SU-DHL-6 (cell line): Measurements from ENCODE around the gene TTC38.

Experiments used
- H2AFZ ChIP-seq: fragments of 200-600 bp; sonication (generic); 2 replicates; pipeline ENCODE4 v1.6.1; 2014; ENCODE audit warnings: low read depth, mild to moderate bottlenecking, moderate library complexity, mixed read lengths, antibody characterized with exemption, low read length; ENCODE audit not compliant: severe bottlenecking
- H3F3A ChIP-seq: fragments of 200-600 bp; shearing (Covaris generic); 2 replicates; pipeline ENCODE4 v1.6.0; 2016; ENCODE audit warnings: antibody characterized with exemption, mild to moderate bottlenecking; ENCODE audit not compliant: insufficient read depth
- H3K27ac ChIP-seq: fragments of 200-600 bp; sonication (generic); 2 replicates; pipeline ENCODE4 v1.5.1; 2016; ENCODE audit warnings: low read depth, mild to moderate bottlenecking, low read length, moderate library complexity, mixed read lengths
- H3K27me3 ChIP-seq: fragments of 200-600 bp; sonication (generic), shearing (Covaris generic); 2 replicates; pipeline ENCODE4 v1.6.0; 2014; ENCODE audit warnings: mild to moderate bottlenecking, low read length
- H3K36me3 ChIP-seq: fragments of 200-600 bp; sonication (generic); 2 replicates; pipeline ENCODE4 v1.6.1; 2014; ENCODE audit warnings: mild to moderate bottlenecking, low read length, mixed read lengths
- H3K4me2 ChIP-seq: fragments of 300-600, 200-600 bp; shearing (Covaris generic), sonication (generic); 2 replicates; pipeline ENCODE4 v1.6.0; 2014; ENCODE audit warnings: low read length, low read depth, mild to moderate bottlenecking; ENCODE audit not compliant: poor library complexity, severe bottlenecking
- H3K4me3 ChIP-seq: fragments of 200-600 bp; sonication (generic); 2 replicates; pipeline ENCODE4 v1.5.1; 2014; ENCODE audit warnings: antibody characterized with exemption, low read length, mild to moderate bottlenecking, mixed read lengths; ENCODE audit not compliant: insufficient read depth, poor library complexity, severe bottlenecking
- H3K79me2 ChIP-seq: fragments of 200-600 bp; sonication (generic); 2 replicates; pipeline ENCODE4 v1.6.1; 2014; ENCODE audit warnings: mild to moderate bottlenecking, low read length, moderate library complexity; ENCODE audit not compliant: insufficient read depth
- H3K9ac ChIP-seq: fragments of 200-600 bp; sonication (generic); 2 replicates; pipeline ENCODE4 v1.7.0; 2014; ENCODE audit warnings: mild to moderate bottlenecking, low read length
- H3K9me2 ChIP-seq: fragments of 200-600 bp; sonication (generic); replicated peaks from 2 replicates; pipeline ENCODE4 v1.6.1; 2014; ENCODE audit warnings: low read length; ENCODE audit not compliant: insufficient read depth
- H3K9me3 ChIP-seq: fragments of 200-600 bp; sonication (generic); 2 replicates; pipeline ENCODE4 v1.6.1; 2014; ENCODE audit warnings: low read length, mixed read lengths; ENCODE audit not compliant: insufficient read depth
- H4K20me1 ChIP-seq: fragments of 200-600 bp; sonication (generic); 2 replicates; pipeline ENCODE4 v1.6.1; 2014; ENCODE audit warnings: low read depth, mild to moderate bottlenecking, antibody characterized with exemption, low read length, moderate library complexity, mixed read lengths
- CTCF ChIP-seq: fragments of 200-600 bp; sonication (generic); IDR thresholded peaks from one replicate; pipeline ENCODE4 v1.5.1; 2017; ENCODE audit warnings: antibody characterized with exemption, mild to moderate bottlenecking, low read length, moderate library complexity; ENCODE audit not compliant: insufficient read depth, poor library complexity, severe bottlenecking
- EZH2phosphoT487 ChIP-seq: fragments of 200-600 bp; sonication (generic), shearing (Covaris generic); conservative IDR thresholded peaks from 2 replicates; pipeline ENCODE4 v1.6.1; 2018; ENCODE audit warnings: mild to moderate bottlenecking, antibody characterized with exemption, low read length, moderate library complexity, mixed read lengths

Gene TTC38

GRCh38 chr22:46276563-46276962 is 8.8 kb downstream of the TTC38 start:
- Histone ChIP-seq H4K20me1 (no peaks in the 10 kb centered on the region), H3K4me3 (no peak overlapping the region), H2AFZ (no peak overlapping the region), H3K9me2 (no peaks in the 10 kb centered on the region), H3K9me3 (no peaks in the 10 kb centered on the region), H3K79me2 (no peaks in the 10 kb centered on the region), H3F3A (no peaks in the 10 kb centered on the region), H3K4me2 (no peak overlapping the region), H3K36me3 (no peaks in the 10 kb centered on the region), H3K27me3 (no peaks in the 10 kb centered on the region), H3K9ac (no peak overlapping the region), H3K27ac (no peak overlapping the region)
- TF ChIP-seq EZH2phosphoT487 (no peak), CTCF (no peak)

GRCh38 chr22:46278656-46279645 is 11.1 kb downstream of the TTC38 start:
- Histone ChIP-seq H3K4me3 (no peak overlapping the region), H3K27me3 (no peaks in the 10 kb centered on the region), H3K36me3 (no peaks in the 10 kb centered on the region)

GRCh38 chr22:46280063-46280817 is 12.4 kb downstream of the TTC38 start:
- no peak overlapping the region for H3K27ac ChIP-seq
- no peak overlapping the region for H2AFZ ChIP-seq
- no peaks in the 10 kb centered on the region for H4K20me1 ChIP-seq
- no peak overlapping the region for H3K9ac ChIP-seq
- TF ChIP-seq EZH2phosphoT487 = no peak
- TF ChIP-seq CTCF = no peak
- no peaks in the 10 kb centered on the region for H3K9me2 ChIP-seq
- H3K4me2 ChIP-seq = no peak overlapping the region
- no peaks in the 10 kb centered on the region for H3F3A ChIP-seq
- no peak overlapping the region for H3K4me3 ChIP-seq
- H3K79me2 ChIP-seq = no peaks in the 10 kb centered on the region
- no peaks in the 10 kb centered on the region for H3K36me3 ChIP-seq
- no peaks in the 10 kb centered on the region for H3K9me3 ChIP-seq
- H3K27me3 ChIP-seq = no peaks in the 10 kb centered on the region

More at GRCh38 chr22:46278656-46279645, 11.1 kb downstream of the TTC38 start:
- H3K27ac ChIP-seq = no peak overlapping the region
- no peak overlapping the region for H3K9ac ChIP-seq
- no peaks in the 10 kb centered on the region for H3K9me3 ChIP-seq
- no peak overlapping the region for H3K4me2 ChIP-seq
- H4K20me1 ChIP-seq = no peaks in the 10 kb centered on the region
- TF ChIP-seq EZH2phosphoT487 (no peak), CTCF (no peak)
- H2AFZ ChIP-seq = no peak overlapping the region
- H3K9me2 ChIP-seq = no peaks in the 10 kb centered on the region
- no peaks in the 10 kb centered on the region for H3K79me2 ChIP-seq
- H3F3A ChIP-seq = no peaks in the 10 kb centered on the region
